Uterus (tissue), 2 donors: Measurements from ENCODE around the gene FER1L5.

ENCODE experiments used
- POLR2A ChIP-seq, 2 donors: fragments of 450-650 bp; IDR thresholded peaks; one replicate each; pipeline ENCODE4 v1.6.1; 2016; ENCODE audit warnings: antibody characterized with exemption in 2 of 2, mild to moderate bottlenecking in 1 of 2, moderate library complexity in 1 of 2
- TF ChIP-seq, protein P1 (sequence below), 4 experiments: fragments of 200-600 bp in 2 of 4; fragments of 450-650 bp in 2 of 4; sonication (generic) in 2 of 4; IDR thresholded peaks; one replicate each; pipeline ENCODE4 v1.5.1; 2016 to 2019; ENCODE audit warnings: antibody characterized with exemption in 4 of 4, mild to moderate bottlenecking in 2 of 4, moderate library complexity in 1 of 4

DNA sequence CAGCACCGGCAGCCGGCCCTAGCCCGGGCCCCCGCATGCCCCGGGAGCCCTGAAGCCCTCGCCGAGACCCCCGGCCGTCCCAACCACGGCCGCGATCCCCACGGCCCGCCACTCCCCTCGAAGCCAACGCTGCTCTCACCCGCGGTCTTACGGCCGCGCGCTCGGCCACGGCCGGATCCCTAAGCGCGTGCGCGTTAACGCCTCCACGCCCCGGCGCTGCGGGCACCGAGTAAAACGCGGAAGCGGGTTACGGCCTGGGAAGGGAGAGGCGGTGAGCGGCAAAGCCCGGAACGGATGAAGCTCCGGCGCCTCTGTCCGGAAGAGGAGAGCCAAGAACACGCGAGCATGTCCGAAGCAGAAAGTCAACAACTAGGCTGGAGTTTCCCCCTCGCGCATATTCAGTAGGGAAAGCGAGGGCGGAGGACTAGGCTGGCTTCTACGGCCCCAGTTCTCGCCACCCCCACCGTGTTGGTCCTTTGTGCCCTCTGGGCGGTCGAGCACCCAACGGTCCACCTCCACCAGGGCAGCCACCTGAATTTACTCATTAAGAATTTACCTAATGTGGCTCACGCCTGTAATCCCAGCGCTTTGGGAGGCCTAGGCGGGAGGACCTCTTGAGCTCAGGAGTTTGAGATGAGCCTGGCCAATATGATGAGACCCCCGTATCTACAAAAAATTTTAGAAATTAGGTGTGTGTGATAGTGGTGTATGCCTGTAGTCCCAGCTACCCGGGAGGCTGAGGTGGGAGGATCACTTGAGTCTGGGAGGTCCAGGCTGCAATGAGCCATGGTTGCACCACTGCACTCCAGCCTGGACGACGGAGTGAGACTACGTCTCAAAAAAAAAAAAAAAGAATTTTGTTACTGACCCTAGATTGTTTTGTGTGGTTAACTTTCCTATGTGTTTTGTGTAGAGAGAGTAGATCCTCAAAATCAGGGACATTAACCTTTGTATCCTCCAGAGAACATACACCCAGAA, 4.1 kb upstream of the FER1L5 start, which contains the start of gene KANSL3:
- TF ChIP-seq, protein P1, sequence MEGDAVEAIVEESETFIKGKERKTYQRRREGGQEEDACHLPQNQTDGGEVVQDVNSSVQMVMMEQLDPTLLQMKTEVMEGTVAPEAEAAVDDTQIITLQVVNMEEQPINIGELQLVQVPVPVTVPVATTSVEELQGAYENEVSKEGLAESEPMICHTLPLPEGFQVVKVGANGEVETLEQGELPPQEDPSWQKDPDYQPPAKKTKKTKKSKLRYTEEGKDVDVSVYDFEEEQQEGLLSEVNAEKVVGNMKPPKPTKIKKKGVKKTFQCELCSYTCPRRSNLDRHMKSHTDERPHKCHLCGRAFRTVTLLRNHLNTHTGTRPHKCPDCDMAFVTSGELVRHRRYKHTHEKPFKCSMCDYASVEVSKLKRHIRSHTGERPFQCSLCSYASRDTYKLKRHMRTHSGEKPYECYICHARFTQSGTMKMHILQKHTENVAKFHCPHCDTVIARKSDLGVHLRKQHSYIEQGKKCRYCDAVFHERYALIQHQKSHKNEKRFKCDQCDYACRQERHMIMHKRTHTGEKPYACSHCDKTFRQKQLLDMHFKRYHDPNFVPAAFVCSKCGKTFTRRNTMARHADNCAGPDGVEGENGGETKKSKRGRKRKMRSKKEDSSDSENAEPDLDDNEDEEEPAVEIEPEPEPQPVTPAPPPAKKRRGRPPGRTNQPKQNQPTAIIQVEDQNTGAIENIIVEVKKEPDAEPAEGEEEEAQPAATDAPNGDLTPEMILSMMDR (IDR thresholded peaks at IDR 0.05) = peak in 3 of 4 experiments; percentile 7 to 79 (median 54)
- TF ChIP-seq POLR2A (IDR thresholded peaks at IDR 0.05) = peak; percentile 71 to 99
